ENCODE results near the gene LRRC4C. TPM values are rescaled to one million over a fixed set of nuclear protein-coding genes. Genes with fewer than 3 reads are reported as not detected.

LRRC4C gene
- total and polyA plus RNA-seq, 11 donors: 0.08 to 1.2 (median 0.48) TPM; not detected in 1

DNA sequence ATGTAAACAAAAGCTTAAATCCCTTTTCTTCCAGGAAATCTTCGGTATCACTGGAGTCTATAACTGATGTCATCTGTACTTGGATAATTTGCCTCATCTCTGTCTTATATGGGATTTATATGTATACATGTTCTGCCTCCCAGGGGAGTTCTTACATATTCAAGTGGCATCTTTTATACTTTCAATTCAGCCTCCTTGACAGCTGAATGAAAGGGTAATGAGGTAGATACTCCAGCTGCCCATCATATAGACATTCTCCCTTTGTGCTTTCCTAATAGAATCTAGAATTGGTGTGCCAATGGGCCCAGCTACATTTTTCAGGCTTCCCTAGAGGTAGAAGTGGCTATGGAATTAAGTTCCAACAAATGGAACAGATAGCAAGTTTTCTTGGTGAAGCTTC lies 223.8 kb downstream of the LRRC4C start:
- H3K4me3 ChIP-seq: no peak overlapping the region
- H3K9me3 ChIP-seq: no peaks in the 10 kb centered on the region
- no peaks in the 10 kb centered on the region for H3K27me3 ChIP-seq
- H3K4me1 ChIP-seq: no peaks in the 10 kb centered on the region
- no peaks in the 10 kb centered on the region for H3K36me3 ChIP-seq
- H3K27ac ChIP-seq: no peak overlapping the region
- ATAC-seq (no peak), DNase-seq (no peak)
- TF ChIP-seq POLR2A (IDR thresholded peaks at IDR 0.05): no peak
- TF ChIP-seq, protein P1, sequence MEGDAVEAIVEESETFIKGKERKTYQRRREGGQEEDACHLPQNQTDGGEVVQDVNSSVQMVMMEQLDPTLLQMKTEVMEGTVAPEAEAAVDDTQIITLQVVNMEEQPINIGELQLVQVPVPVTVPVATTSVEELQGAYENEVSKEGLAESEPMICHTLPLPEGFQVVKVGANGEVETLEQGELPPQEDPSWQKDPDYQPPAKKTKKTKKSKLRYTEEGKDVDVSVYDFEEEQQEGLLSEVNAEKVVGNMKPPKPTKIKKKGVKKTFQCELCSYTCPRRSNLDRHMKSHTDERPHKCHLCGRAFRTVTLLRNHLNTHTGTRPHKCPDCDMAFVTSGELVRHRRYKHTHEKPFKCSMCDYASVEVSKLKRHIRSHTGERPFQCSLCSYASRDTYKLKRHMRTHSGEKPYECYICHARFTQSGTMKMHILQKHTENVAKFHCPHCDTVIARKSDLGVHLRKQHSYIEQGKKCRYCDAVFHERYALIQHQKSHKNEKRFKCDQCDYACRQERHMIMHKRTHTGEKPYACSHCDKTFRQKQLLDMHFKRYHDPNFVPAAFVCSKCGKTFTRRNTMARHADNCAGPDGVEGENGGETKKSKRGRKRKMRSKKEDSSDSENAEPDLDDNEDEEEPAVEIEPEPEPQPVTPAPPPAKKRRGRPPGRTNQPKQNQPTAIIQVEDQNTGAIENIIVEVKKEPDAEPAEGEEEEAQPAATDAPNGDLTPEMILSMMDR (IDR thresholded peaks at IDR 0.05): no peak
- 86 to 91% (median 88%) methylated on average over 1 of the region's 1 CpG for WGBS, 4 donors
- intact Hi-C loops (cut with DNase I): no loop called here

DNA sequence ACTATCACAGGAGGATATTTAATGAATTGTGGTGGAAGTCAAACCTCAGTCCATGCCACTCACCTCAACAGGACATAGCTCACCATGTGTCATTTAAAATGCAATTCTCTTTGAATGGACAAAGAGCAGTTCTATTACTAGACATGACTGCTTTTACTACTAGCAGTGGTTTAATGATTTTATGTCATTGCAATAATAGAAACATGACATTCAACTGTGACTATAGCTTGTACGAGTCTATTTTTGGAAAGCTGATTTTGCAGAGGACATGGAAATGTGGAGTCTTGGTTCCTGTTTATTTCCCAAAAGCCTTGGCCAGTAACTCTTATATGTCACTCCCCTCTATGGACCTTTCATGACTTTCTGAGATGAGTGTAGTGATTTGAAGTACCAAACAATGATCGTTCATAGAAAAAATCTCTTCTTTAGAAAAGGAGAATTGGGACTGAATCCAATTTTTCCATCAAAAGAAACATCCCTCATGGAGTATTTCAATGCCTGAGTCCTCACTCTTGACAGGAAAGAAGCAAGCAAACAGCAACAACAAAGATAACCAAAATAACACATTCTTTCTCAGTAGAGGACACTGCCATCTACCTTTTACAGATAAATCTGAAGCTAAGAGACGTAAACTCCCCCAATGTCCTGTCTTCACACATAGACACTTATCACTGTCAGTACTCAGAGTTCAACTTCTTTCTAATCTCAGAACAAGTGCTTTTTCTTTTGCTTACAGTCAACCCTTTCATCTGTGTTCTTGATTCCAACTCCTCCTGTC lies 233.4 kb downstream of the LRRC4C start:
- Histone ChIP-seq H3K27me3 (no peaks in the 10 kb centered on the region), H3K27ac (no peak overlapping the region), H3K36me3 (no peaks in the 10 kb centered on the region), H3K4me1 (peaks cover 0 to 6% (median 0%) of the 10 kb centered on the region in 12 donors), H3K4me3 (no peak overlapping the region), H3K9me3 (no peaks in the 10 kb centered on the region)
- ATAC-seq (peak in 2 of 4 donors; percentile 45 to 65), DNase-seq (no peak)
- TF ChIP-seq, protein P1 (IDR thresholded peaks at IDR 0.05): no peak
- no peak for TF ChIP-seq POLR2A (IDR thresholded peaks at IDR 0.05)
- WGBS, 4 donors: 15 to 25% (median 22%) methylated on average over 3 of the region's 3 CpGs
- intact Hi-C loops (cut with DNase I): no loop called here

DNA sequence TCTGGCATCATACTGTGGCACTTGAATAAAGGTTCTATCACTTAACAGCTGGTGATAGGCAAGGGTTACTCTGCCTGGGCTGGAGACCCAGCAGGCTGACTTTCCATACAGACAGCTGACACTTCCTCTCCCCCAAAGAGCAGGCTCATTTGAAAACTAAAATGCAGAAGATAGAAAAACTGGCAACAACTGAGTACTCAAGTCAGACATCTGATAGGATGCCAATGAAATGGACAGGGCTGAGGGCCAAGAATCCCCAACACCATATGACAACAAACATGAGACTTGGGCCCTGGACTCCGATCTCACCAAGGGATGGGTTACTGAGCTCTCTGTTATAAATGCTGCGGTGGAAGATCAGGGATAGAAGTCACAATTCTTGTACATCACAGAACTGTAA lies 237.2 kb downstream of the LRRC4C start:
- H3K9me3 ChIP-seq: no peaks in the 10 kb centered on the region
- no peak for DNase-seq
- H3K4me1 ChIP-seq: peaks cover 0 to 6% (median 0%) of the 10 kb centered on the region in 12 donors
- H3K4me3 ChIP-seq: no peak overlapping the region
- WGBS, 4 donors: 30 to 54% (median 40%) methylated on average over 2 of the region's 2 CpGs
- no peak for ATAC-seq
- H3K36me3 ChIP-seq: no peaks in the 10 kb centered on the region
- TF ChIP-seq POLR2A (IDR thresholded peaks at IDR 0.05): no peak
- TF ChIP-seq, protein P1 (IDR thresholded peaks at IDR 0.05): no peak
- H3K27ac ChIP-seq: no peak overlapping the region
- intact Hi-C loops (cut with DNase I): no loop called here
- H3K27me3 ChIP-seq: no peaks in the 10 kb centered on the region

DNA sequence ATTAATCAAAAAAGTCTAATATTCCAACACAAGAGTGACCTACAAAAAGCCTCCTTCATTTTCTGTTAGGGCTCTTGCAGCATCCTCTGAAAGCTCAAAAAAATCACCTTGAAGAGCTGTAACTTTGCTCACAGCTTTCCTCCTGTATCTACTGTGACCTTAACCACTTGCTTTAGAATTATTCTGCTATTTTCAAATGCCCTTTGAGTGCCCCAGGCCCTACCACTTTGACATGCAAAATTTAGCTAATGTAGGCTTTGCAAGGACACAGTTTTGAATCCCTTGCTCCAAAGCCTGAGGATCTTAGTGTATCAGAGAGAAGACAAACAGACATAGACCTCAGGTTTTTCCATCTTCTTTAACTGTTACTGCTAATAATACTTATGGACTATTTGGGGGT lies 253.1 kb downstream of the LRRC4C start:
- H3K36me3 ChIP-seq: no peaks in the 10 kb centered on the region
- H3K9me3 ChIP-seq: no peaks in the 10 kb centered on the region
- DNase-seq: no peak
- intact Hi-C loops (cut with DNase I): no loop called here
- ATAC-seq: no peak
- H3K27me3 ChIP-seq: no peaks in the 10 kb centered on the region
- H3K27ac ChIP-seq: no peak overlapping the region
- H3K4me1 ChIP-seq: no peaks in the 10 kb centered on the region
- no peak overlapping the region for H3K4me3 ChIP-seq
- TF ChIP-seq, protein P1 (IDR thresholded peaks at IDR 0.05): no peak
- TF ChIP-seq POLR2A (IDR thresholded peaks at IDR 0.05): no peak

All from heart left ventricle (tissue), 16 donors.